DND-41 (cell line): Measurements from ENCODE around the gene CDR2L.

ENCODE experiments used
- EZH2 ChIP-seq: IDR thresholded peaks from 3 replicates; pipeline ENCODE4 v1.6.1; 2012; ENCODE audit warnings: borderline replicate concordance, low read depth, mild to moderate bottlenecking, moderate library complexity, low read length, inconsistent platforms; ENCODE audit not compliant: severe bottlenecking
- TF ChIP-seq, protein P1 (sequence below): IDR thresholded peaks from 2 replicates; pipeline ENCODE4 v1.5.1; 2012; ENCODE audit warnings: borderline replicate concordance, low read length, moderate library complexity, mild to moderate bottlenecking; ENCODE audit not compliant: poor library complexity, severe bottlenecking; ENCODE audit errors: extremely low read depth

DNA sequence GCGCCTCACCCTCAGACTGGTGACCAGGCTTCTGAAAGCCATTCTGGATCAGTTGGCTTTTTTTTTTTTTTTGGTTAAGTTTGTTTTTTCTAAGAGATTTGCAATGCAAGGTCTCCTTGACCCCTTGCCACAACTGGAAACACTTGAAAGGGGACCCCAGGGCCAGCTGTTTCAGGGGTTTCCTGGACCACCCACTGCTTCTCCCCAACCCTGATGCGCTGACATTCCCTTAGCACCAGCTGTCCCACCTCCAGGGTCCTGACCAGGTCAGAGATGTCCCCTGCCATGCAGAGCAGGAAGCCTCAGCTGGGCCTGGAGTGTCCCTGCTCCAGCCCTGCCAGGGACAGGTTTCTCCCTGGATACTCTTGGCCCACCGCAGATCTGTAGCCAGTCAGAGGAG is 16.9 kb downstream of the CDR2L start:
- TF ChIP-seq, protein P1, sequence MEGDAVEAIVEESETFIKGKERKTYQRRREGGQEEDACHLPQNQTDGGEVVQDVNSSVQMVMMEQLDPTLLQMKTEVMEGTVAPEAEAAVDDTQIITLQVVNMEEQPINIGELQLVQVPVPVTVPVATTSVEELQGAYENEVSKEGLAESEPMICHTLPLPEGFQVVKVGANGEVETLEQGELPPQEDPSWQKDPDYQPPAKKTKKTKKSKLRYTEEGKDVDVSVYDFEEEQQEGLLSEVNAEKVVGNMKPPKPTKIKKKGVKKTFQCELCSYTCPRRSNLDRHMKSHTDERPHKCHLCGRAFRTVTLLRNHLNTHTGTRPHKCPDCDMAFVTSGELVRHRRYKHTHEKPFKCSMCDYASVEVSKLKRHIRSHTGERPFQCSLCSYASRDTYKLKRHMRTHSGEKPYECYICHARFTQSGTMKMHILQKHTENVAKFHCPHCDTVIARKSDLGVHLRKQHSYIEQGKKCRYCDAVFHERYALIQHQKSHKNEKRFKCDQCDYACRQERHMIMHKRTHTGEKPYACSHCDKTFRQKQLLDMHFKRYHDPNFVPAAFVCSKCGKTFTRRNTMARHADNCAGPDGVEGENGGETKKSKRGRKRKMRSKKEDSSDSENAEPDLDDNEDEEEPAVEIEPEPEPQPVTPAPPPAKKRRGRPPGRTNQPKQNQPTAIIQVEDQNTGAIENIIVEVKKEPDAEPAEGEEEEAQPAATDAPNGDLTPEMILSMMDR, result no peak
- no peak for TF ChIP-seq EZH2
